HL-60 (cell line): Measurements from ENCODE around the gene HS3ST4.

Experiments used
- DNase-seq, 2 experiments: peaks; one replicate each; pipeline ENCODE4 v3.0.0-alpha.2; 2010 to 2020; ENCODE audit warnings: low read depth in 1 of 2, low spot score in 1 of 2
- H3K27ac ChIP-seq: fragments of 250-450 bp; sonication (Bioruptor Pico); replicated peaks from 2 replicates; pipeline ENCODE4 v1.5.1; 2020; ENCODE audit warnings: mild to moderate bottlenecking, moderate library complexity
- H3K27me3 ChIP-seq: fragments of 250-450 bp; sonication (Bioruptor Pico); 2 replicates; pipeline ENCODE4 v1.5.1; 2021; ENCODE audit warnings: mild to moderate bottlenecking, moderate library complexity; ENCODE audit not compliant: insufficient read depth, poor library complexity, severe bottlenecking
- H3K4me3 ChIP-seq: replicated peaks from 2 replicates; pipeline ENCODE4 v1.5.1; 2011; ENCODE audit warnings: mild to moderate bottlenecking, control low read depth, low read length; ENCODE audit not compliant: insufficient read depth
- GABPA ChIP-seq: IDR thresholded peaks from 2 replicates; pipeline ENCODE4 v1.6.1; 2012; ENCODE audit warnings: low read depth
- POLR2AphosphoS5 ChIP-seq: IDR thresholded peaks from 2 replicates; pipeline ENCODE4 v1.6.1; 2012; ENCODE audit warnings: low read depth
- SPI1 ChIP-seq: IDR thresholded peaks from 2 replicates; pipeline ENCODE4 v1.6.1; 2012; ENCODE audit warnings: low read depth, mild to moderate bottlenecking, borderline replicate concordance
- TF ChIP-seq, protein P1 (sequence below): IDR thresholded peaks from 2 replicates; pipeline ENCODE4 v1.6.1; 2012; ENCODE audit warnings: low read depth; ENCODE audit not compliant: insufficient replicate concordance
- TF ChIP-seq, protein P2 (sequence below): IDR thresholded peaks from one replicate; pipeline ENCODE4 v1.5.1; 2011; ENCODE audit warnings: low read length, control low read depth, inconsistent platforms; ENCODE audit not compliant: insufficient read depth

The HS3ST4 gene

DNA sequence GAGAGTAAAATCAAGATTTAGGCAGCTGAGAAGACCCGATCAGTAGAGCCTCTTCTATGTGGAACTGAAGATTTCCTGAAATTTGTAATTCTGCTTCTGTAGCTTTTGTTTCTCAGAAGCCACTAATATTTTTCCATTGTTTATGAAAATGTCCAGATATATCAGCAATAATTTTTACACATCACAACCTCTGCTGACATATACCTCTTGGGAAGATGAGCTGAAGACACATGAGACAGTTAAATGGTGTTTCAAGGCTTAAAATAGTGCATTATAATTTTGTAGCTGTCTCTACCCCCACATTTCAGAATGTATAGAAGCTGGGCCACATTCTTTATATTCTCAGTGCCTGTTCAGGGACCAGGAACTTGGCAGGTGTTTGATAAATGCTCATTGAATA, 320.6 kb downstream of the HS3ST4 start:
- no peak for DNase-seq
- Histone ChIP-seq H3K4me3 (no peak overlapping the region), H3K27ac (no peak overlapping the region), H3K27me3 (no peaks in the 10 kb centered on the region)
- TF ChIP-seq POLR2AphosphoS5 = no peak
- TF ChIP-seq, protein P1, sequence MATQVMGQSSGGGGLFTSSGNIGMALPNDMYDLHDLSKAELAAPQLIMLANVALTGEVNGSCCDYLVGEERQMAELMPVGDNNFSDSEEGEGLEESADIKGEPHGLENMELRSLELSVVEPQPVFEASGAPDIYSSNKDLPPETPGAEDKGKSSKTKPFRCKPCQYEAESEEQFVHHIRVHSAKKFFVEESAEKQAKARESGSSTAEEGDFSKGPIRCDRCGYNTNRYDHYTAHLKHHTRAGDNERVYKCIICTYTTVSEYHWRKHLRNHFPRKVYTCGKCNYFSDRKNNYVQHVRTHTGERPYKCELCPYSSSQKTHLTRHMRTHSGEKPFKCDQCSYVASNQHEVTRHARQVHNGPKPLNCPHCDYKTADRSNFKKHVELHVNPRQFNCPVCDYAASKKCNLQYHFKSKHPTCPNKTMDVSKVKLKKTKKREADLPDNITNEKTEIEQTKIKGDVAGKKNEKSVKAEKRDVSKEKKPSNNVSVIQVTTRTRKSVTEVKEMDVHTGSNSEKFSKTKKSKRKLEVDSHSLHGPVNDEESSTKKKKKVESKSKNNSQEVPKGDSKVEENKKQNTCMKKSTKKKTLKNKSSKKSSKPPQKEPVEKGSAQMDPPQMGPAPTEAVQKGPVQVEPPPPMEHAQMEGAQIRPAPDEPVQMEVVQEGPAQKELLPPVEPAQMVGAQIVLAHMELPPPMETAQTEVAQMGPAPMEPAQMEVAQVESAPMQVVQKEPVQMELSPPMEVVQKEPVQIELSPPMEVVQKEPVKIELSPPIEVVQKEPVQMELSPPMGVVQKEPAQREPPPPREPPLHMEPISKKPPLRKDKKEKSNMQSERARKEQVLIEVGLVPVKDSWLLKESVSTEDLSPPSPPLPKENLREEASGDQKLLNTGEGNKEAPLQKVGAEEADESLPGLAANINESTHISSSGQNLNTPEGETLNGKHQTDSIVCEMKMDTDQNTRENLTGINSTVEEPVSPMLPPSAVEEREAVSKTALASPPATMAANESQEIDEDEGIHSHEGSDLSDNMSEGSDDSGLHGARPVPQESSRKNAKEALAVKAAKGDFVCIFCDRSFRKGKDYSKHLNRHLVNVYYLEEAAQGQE = no peak
- TF ChIP-seq, protein P2, sequence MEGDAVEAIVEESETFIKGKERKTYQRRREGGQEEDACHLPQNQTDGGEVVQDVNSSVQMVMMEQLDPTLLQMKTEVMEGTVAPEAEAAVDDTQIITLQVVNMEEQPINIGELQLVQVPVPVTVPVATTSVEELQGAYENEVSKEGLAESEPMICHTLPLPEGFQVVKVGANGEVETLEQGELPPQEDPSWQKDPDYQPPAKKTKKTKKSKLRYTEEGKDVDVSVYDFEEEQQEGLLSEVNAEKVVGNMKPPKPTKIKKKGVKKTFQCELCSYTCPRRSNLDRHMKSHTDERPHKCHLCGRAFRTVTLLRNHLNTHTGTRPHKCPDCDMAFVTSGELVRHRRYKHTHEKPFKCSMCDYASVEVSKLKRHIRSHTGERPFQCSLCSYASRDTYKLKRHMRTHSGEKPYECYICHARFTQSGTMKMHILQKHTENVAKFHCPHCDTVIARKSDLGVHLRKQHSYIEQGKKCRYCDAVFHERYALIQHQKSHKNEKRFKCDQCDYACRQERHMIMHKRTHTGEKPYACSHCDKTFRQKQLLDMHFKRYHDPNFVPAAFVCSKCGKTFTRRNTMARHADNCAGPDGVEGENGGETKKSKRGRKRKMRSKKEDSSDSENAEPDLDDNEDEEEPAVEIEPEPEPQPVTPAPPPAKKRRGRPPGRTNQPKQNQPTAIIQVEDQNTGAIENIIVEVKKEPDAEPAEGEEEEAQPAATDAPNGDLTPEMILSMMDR = no peak
- TF ChIP-seq SPI1 = no peak
- no peak for TF ChIP-seq GABPA

DNA sequence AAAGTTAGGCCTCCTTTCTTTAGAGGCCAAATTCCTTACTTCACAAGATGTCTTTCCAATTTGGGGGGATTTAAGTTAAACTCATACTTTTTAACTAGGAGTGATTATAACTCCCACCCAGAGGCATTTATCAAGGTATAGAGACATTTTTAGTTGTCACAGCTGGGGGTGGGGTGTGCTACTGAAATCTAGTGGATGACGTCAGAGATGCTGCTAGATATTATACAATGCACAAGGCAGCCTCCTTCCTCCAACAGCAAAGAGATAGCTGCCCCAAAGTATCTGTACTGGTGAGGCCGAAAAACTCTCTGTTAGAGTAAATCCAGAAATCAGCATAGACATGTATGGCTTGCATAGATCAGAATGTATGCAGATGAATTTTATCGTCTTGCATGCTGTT, 324.0 kb downstream of the HS3ST4 start:
- TF ChIP-seq GABPA (no peak), POLR2AphosphoS5 (no peak), SPI1 (no peak)
- TF ChIP-seq, protein P1 = no peak
- TF ChIP-seq, protein P2 = no peak
- Histone ChIP-seq H3K4me3 (no peak overlapping the region), H3K27me3 (no peaks in the 10 kb centered on the region), H3K27ac (no peak overlapping the region)
- DNase-seq = no peak

DNA sequence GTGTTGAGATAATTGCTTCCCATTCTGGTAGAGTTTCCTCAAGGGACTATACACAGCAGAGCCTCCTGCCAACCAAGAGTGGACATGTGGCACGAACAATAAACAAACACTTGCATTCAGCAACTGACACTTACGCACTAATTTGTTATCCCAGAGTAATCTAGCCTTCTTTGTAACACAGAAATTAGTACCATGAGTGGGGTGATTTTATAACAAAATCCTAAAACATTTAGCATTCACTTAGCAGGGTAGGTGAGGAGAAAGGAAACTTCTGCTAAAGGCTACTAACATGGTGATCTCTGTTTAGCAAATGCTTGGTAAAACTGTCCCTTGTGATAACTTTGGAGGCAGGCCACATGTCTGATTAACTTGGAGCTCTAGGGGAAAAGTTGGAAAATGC, 325.2 kb downstream of the HS3ST4 start:
- TF ChIP-seq, protein P1 = no peak
- TF ChIP-seq SPI1 = no peak
- TF ChIP-seq GABPA = no peak
- TF ChIP-seq POLR2AphosphoS5 = no peak
- no peak for DNase-seq
- H3K27ac ChIP-seq = no peak overlapping the region
- H3K4me3 ChIP-seq = no peak overlapping the region
- no peaks in the 10 kb centered on the region for H3K27me3 ChIP-seq
